K562 treated with DMSO at 1 percent for 4 hours (cell line): ENCODE data around the gene PTF1A. TPM values are rescaled to one million over a fixed set of nuclear protein-coding genes. Genes with fewer than 3 reads are reported as not detected.

Experiments
- total RNA-seq: library from RNA; unstranded; fragments of 300-600 nt; gene quantifications from 2 replicates; pipeline ENCODE4 v1.2.3, GENCODE V29; 2022; ENCODE audit not compliant: insufficient read depth

The PTF1A gene
- total RNA-seq: not detected in 2 replicates

DNA sequence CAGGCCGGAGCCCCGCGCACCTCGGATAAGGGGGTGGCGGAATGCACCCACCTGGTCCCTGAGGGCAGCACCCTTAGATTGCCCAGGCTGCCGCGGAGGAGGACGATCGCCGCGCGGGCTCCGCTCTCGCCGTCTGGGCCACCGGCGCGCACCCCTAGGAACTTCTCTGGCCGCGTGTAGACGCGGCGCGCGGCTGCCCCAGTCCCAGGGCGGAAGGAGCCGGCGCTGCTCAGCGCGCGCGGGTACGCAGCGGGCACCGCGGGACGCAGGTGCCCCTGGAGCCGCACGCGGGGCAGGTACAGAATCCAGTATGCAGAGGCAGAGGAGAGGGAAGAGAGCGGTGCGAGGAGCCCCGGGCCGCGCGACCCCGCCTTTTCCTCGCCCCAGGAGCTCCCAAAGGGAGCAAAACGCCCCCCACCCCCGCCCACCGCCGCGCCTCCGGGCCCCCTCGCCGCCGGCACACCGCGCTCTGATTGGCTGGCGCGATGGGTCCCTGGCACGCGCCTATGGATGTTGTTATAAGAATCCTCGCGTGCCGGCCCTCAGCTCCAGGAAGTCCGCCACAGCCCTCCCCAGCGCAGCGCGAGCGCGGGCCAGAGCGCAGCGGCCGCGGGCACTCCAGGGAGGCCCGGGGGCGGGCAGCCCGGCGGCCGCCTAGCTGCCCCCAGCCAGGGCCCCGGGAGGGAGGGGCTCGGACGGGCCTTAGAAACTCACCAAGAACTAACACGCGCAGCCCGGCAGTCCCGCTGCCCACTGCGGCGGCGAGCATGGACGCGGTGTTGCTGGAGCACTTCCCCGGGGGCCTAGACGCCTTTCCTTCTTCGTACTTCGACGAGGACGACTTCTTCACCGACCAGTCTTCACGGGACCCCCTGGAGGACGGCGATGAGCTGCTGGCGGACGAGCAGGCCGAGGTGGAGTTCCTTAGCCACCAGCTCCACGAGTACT, at the start of gene PTF1A:
TSS of gene PTF1A (plus strand) at position 549 of the 948 bp plus-strand sequence. CDS start at position 768, 219 bp downstream.

Other genes with a start within 250 kb of the PTF1A start
- gene MSRB2, start 96.7 kb upstream of the PTF1A start, total RNA-seq: 8.8 and 13.3 TPM in 2 replicates
- gene C10orf67, start 152.5 kb downstream of the PTF1A start, total RNA-seq: not detected in 2 replicates
- gene OTUD1, start 246.8 kb downstream of the PTF1A start, total RNA-seq: 4.9 and 6.2 TPM in 2 replicates